Left forelimb (tissue), 1 donor: ENCODE data around the gene DPCD.
A peak's percentile ranks its signal among the peaks of the same experiment; 100 is the strongest.

Experiments used
- DNase-seq: peaks from one replicate; pipeline ENCODE4 v3.0.0-alpha.2; 2018; ENCODE audit warnings: low spot score

DPCD gene

DNA sequence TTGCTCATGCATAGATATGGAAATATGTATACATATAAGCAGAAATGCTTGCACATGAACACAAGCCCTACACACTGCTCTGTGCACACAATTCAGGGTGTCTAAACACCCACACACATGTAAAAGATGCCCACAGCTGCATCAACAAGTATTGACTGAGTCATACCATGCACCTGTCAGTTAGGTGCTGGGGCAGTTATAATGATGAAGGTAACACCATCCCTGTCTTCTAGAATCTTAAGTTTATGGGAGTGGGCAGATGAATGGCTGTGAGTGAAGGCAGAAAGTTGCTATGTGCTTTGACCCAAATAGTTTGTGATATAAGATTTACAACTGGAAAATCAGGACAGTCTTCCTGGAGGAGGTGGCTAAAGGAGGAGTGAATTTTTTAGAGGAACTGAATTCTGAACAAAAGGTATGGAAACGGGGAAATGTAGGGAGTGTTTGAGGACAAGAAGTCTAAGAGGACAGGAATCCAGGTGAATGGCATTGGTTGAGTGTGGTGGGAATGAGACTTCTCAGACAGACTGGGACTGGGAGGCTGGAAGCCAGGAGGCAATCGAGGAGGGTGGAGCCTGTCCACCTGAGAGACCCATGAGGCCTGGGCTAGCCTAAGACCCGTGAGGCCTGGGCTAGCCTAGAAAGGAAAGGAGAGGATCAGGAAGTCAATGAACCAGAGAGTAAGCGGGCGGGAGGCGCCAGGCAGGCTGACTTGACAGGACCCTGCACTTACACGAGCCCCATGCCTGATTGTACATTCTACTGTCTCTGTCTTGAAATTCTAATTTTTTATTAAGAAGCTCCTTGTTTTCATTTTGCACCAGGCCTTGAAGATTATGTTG lies 20.7 kb upstream of the DPCD start:
- DNase-seq: no peak

DNA sequence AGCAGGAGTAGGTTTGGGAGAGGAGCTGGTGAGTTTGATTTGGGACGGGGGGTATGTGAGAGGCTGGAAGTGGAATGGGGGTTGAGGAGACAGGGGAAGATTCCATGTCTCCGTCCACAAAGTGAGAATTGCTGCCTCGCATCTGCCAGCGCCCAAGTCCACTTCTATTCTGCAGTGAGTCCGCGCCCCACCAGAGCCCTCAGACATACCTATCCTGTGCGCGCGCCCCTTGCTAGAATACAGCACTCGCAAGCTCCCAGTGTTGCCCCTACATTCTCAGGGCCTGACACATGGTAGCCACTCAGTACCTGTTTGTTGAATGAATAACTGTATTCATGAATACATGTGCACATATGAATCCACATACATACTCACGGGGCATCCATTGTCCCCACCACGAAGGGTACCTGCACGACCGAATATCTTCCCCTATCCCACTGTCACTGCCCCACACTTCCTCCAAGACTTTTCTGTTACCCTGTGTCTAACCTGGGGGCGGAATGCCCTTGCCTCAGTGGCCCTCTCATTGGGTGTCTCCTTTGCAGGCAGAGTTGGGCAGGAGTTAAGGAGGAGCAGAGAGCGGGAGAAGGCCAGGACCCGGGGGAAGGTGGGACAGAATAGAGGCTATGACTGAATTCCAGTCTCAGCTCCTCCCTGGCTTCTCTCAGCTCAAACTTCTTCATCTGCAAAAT lies 19.9 kb upstream of the DPCD start:
- DNase-seq: no peak

DNA sequence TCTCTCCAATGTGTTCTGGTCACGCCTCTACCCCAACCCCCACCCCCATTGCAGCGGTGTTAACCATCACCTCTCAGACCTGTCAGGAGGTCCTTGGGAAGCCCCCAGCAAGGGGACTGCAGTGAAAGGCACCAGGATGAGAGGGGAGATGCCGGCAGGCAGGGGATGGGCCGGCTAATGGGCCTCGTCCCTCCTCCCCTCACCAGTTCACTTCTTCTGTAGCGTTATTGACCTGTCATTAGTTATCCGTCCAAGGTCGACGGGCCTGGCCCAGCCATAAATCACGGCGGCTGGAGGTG lies 18.8 kb upstream of the DPCD start:
- DNase-seq: no peak

DNA sequence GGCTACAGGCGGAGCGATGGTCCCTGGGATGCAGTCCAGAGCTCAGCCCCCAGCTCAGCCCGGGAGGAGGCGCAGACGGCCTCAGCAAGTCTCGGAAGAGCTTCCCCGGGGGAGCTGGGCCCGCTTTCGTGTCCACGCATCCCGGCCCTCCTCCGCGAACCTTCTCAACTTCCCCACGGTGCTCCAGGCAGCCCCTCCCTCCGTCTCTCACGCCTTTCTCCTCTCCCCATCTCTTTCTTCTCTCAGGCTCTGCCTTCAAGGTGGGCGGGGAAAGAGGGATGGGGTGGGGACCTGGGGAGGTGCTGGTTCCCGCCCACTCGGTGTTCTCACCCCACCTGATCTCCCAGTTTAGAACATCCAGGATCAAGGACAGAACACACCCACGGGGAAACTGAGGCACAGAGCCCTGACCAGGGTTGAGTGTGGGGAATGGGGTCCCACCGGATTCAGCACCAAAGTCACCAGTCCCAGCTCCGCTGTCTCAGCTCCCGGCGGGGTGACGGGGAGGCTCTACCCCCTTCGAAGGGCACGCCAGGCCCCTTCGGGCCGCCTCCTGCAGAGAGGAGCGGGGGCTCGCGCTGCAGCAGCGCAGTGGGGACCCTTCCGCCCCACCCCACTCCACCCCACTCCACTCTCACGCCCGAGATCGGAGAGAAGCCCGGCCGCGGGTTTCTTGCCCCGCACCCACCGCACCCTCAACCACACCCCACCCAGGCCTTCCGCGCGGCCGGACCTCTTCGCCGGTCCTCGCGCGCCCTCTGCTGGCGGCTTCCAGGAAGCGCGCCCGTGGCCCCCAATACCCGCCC lies 18.3 kb upstream of the DPCD start:
- DNase-seq: peak; percentile 91

DNA sequence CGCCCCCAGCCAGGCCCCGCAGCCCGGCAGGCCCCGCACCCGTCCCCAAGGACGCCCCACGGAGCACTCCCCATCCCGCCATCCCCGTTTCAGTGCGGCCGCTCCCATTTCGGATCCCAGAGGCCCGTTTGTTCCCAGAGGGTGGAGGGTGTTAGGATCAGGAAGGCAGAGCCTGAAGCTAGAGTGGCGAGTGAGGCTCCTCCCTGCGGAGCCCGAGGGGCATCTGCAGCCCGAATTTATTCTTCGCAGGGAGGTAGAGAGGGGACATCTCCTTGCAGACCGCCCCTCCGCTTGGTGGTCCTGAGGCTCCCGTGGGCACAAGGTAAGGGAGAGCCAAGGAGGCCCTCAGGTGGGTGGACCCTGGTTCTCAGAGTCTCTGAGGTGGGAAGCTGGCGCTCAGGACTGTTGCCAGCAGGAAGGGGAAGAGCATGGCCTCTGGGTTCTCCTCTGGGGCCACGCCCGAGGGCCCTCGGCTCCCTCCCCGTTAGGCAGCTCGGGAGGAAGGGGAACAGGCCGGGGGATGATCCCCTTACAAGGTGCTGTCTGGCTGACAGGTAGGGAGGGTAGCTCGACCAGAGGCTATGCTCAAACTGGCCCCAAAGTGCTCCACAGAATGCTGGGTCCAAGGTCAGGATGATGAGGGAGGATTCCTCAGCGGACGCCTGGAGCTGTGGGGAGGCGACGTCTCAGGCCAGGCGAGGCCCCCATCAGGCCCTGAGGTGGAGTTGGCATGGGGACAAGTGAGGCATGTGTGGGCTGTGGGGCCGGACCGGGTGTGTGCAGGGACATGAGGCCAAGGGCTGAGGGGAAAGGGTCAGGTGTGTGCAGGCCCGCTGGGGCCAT lies 17.5 kb upstream of the DPCD start:
- DNase-seq: no peak

DNA sequence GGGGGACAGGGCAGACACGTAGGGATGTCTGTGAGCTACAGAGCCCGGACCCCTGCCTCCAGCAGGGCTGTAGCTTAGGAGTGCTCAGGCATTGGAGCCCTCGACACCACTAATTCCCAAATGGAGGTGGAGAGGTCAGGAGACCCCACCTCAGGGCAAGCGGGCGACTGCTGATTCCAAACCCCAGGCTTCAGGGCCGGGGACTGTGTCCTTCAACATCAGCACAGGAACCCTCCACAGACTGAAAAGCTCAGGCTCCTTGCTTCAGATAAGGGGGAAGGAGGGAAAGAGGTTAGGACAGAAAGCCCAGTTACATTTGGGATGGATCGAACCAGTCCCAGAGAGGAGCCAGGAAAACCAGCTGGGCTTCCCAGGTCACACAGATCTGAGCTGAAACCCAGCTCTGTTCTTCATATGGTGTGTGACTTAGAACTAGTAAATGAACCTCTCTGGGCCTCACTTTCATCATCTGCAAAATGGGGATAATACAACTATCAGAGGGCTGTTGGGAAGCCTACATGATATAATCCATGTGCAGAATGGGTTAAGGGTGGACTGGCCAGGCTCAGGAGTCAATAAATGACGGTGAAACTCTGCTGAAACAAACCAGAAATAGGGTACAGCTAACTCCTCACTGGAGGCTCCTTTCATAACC lies 16.7 kb upstream of the DPCD start:
- DNase-seq: no peak

DNA sequence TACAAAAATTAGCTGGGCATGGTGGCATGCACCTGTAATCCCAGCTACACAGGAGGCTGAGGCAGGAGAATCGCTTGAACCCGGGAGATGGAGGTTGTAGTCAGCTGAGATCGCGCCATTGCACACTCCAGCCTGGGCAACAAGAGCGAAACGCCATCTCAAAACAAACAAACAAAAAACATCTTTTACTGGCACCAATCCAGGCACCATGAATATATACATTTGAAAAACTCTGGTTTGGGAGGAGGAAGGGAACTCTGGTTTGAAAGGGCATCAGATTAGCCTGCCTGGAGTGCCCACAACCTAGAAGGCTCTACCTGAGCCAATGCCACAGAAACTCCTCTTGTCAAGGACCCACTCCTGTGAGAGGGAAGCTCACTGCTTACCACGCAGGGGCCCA lies 16.0 kb upstream of the DPCD start:
- DNase-seq: no peak

DNA sequence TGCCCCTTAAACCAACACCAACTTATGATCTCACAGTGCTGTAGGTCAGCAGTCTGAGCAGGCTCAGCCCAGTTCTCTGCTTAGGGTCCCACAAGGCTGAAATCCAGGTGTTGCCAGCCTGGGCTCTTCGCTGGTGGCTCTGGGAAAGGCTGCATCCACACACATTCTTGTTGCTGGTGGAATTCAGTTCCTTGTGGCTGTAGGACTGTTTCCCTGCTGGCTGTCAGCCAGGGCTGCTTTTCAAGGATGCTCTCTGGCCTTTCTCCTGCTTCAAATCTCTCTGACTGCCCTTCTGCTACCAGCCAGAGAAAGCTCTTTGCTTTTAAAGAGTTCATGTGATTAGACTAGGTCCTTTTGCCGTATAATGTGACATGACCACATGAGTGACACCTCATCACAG lies 15.3 kb upstream of the DPCD start:
- no peak for DNase-seq

DNA sequence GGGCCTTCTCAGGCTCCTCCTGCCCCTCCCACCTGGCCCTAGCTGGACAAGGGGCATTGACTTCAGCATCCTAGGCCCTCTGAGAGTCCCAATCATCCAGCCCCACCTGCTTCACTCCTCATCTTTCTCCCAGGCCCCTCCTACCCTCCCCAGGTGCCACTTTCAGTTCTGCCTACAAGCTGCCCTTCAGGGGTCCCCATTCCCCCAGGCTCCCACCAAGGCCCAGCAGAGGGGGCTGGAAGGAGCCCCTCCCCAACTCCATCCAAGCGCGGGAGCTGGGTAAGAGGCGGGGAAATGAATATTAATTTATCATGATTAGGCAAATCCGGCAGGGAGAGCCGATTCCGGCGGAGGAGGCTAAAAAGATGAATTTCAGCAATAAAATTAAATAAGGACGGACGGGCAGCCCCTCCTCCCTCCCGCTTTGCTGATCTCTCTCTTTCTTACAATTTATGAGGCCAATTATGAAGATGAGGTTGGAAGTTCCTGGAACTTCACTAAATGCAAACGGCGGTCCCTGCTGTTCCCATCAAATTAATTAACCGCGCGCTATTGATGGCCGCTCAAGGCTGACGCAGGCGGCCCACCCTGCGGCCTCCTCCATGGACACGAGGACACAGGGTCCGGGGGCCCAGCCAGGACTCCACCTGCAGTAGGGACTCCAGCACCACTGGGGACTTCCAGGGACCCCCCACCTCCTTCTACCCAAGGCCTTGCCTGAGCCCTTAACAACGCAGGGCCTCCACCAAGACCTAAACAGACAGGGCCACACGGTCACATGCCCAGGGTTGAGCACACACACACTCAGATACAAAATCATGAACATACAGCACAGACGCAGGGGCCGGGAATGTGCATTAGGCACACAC lies 14.0 kb upstream of the DPCD start:
- no peak for DNase-seq

DNA sequence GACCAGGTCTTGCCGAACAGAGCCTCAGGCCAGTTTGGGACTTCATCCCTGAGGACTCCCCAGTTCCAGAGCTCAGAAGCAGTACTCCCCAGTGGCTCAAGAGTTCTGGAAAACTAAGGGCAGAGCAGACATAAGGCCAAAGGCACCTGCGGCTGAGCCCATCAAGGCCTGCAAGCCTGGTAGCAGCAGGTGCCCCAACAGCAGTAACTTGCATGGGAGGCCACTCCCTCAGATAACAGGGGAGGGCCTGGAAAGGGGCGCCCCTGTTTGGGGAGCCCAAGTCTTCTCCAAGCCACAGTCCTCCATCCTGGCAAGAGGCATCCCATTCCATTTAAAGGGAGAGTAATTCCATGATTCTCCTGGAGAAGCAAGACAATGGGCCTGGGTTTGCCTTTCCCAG lies 13.0 kb upstream of the DPCD start:
- DNase-seq: no peak

DNA sequence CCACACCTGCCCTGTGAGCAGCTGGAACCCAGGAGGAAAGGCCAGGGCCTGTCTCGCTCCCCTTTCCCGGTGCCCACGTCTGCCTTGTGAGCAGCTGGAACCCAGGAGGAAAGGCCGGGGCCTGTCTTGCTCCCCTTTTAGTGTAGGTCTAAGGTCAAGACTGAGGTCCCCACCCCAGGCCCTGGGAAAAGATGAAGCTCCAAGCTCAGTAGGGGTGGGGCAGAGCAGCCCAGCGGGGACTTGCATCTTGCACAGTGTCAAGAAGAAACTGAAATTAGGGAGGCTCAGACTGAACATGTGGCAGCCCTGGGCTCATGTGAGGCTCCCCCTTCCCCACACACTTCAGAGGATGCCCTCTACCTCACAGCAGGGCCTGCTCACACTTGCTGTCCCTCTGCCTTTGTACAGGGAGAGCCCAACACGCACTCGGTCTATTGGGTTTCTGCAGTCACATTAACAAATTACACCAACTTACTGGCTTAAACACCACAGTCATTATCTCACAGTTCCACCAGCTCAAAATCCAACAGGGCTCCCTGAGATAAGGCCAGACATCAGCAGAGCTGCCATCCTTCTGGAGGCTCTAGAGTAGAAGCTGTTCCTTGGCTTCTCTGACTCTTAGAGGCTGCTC lies 12.4 kb upstream of the DPCD start:
- no peak for DNase-seq

DNA sequence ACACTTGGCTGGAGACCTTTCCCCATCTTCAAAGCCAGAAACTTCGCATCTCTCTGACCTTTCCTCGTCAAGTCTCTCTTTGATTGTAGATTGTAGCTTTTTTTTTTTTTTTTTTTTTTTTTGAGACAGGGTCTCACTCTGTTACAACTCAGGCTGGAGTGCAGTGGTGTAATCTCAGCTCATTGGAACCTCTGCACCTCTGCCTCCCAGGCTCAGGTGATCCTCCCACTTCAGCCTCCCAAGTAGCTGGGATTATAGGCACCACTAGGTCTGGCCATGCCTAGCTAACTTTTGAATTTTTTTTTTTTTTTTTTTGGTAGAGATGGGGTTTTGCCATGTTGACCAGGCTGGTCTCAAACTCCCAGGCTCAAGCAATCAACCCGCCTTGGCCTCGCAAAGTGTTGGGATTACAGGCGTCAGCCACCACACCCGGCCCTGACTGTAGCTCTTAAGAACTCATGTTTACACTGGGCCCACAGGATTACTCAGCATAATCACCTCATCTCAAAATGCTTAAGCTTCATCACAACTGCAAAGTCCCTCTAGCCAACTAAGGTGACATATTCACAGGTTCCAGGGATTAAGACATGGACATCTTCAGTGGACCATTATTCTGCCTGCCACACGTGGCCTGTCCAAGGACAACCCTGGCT lies 11.8 kb upstream of the DPCD start:
- DNase-seq: no peak

DNA sequence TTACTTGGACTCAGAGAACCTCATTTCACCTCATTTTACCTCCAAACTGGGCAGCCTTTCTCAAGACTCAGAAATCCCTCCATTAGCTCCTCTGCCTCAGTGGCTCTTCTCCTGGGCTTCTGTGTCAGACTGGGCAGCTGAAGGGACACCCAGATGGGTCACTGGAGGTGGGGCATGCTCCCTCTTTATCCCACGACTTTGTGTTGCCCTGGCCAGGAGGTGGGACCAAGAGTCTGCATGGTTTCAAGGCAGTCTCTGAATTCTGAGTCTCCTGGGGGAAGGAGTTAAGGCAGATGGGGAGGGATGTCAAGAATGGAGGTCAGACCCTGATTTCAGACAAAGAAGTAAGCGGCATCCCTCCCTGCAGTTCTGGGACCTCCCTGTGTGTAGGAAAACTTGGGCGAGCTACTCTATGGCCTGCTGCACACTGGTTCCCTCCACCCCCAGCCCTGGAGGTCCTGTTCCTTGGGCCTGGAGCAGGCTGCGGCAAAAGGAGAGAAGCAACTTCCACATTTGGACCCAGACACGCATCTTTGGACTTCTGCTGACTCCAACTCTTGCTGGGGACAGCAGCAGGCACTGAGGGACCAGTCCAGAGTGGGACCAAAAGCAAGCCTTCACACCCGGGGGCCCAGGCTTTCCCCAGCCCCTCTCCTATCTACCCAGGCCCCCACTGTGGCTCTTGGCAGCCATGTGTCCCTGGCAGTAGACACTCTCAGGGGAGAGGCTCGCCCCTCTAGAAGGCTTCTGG lies 10.8 kb upstream of the DPCD start:
- no peak for DNase-seq

DNA sequence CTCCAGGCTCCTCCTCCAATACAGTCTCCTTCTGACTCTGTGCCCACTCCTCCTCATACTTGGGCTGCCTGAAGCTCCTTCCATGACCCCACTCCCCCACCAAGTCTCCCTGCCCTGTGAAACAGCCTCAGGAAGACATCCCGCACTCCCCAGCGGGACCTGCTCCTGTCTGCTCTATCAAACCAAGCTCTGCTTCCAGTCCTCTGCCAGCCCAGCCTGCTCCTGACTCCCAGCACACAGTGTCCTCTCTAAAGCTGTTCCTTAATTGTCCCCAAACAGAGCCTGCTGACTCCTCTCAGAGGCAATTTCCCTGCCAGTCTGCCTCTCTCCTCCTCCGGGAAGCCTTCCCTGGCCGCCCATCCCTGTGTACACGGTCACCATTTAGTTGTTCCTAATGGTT lies 9.9 kb upstream of the DPCD start:
- DNase-seq: no peak

DNA sequence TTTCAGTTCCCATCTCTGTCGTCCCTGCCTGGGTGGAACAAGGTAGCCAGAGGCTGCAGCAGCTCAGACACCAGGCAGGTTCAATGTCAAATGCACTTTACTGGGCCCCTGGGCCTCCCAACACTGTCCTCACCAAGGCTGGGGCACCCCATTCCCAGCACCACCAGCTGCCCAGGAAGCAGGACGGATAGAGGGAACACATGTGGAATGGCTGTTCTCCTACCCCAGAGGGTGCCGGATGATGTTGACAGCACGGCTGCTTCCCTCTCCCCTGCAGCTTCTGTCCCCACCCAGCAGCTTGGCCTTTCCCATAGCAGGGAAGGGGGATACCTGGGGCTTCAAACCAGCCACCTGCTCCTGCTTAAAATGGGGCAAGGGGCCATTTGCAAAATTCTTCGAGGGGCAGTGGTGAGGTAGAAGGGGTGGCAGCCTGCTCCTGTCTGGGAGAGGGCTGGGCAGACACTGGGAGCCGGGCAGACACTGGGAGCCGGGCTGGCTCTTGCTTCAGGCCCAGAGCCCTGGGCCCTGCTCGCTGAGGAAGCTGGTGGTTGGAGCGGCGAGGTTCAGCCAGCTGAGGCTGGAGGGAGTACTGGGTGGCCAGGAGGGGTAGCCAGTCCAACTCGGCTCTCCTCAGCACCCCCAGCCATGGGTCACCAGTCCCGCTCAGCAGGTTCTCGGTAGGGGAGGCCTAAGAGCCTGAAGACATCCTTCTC lies 9.2 kb upstream of the DPCD start:
- no peak for DNase-seq

DNA sequence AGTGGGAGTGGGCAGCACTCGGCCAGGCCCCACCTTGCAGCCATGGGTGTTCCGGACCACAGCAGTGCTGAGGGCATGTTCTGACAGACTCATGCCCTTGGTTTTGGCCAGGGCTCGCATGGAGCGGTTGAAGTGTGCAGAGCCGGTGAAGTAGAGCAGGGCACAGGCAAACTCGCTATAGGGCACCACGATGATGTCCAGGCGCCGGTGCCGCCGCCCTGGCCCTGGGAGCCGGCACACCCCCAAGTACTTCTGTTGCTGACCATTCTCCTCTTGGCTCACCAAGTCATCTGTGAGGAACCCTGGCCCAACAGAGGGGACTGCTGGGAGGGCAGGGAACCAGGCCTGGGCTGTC lies 8.6 kb upstream of the DPCD start:
- no peak for DNase-seq

DNA sequence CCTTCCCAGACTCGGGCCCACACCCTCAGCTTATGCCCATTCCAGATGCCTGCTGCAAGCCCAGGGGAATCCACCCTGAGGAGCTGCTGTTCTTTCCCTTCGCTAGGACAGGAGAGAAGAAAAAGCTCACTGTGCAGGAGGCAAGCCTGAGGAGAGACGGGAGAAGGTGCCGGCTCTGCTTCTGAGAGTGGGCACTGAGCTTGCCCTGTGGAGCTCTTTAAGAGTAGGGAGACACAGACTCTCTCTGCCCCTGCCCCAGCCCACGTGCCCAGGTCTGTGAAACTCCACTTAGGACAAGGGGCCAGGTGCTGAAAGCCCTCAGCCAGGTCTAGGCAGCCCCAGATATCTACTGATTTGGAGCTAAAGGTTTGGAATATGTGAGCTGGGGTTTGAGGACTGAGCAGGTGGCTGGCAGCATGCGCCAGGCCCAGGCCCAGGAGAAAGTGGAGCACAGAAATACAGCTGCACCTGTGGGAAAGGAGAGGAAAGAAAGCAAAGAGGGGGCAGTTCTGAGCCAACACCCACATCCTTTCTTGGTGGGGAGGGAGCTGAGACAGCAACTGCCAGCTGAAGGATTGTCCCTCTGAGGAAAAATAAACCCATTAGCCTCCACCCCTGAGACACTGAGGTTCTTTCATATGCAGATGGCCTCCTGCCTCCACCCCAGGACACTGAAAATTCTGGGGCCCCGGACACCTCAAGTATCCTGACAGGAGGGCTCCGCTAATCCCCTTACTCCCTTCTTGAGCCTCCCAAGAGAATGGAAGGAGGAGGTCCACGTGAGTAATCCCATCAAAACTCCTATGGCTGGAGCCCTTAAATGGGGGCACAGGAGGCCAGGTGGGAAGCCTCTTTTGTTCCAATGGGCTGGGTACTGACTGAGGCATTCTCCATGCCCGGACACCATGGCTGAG lies 7.4 kb upstream of the DPCD start:
- no peak for DNase-seq
